ENCODE measurements around the gene SHROOM3.

The SHROOM3 gene

DNA sequence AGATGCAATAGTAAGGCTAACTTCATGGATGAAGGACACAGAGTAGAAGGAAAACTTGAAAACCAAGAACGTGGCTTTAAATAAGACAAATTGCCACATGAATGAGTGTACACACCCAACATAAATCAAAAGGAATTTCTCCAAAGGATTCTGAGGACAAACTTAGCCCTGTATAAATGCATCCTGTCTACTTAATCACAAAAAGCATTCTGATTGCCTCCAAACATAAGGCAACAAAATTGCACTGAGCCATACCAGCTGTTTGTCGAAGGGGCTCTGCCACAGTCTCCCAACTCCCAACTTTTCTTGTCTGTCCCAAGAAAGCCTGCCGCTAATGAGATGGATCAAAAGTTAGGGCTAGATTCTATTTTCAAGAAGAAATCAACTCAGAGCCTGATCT lies 268.6 kb downstream of the SHROOM3 start:
- no peak overlapping the region for H3K4me3 ChIP-seq (ENCODE audit: insufficient read depth, low read length, poor library complexity, severe bottlenecking)
- H3K27ac ChIP-seq (ENCODE audit: low read depth, low read length), result no peak overlapping the region
- H3K36me3 ChIP-seq (ENCODE audit: low read length), result no peaks in the 10 kb centered on the region
- no peaks in the 10 kb centered on the region for H3K9me2 ChIP-seq (replicated peaks; ENCODE audit: insufficient read depth, low read length)
- TF ChIP-seq, protein P1, sequence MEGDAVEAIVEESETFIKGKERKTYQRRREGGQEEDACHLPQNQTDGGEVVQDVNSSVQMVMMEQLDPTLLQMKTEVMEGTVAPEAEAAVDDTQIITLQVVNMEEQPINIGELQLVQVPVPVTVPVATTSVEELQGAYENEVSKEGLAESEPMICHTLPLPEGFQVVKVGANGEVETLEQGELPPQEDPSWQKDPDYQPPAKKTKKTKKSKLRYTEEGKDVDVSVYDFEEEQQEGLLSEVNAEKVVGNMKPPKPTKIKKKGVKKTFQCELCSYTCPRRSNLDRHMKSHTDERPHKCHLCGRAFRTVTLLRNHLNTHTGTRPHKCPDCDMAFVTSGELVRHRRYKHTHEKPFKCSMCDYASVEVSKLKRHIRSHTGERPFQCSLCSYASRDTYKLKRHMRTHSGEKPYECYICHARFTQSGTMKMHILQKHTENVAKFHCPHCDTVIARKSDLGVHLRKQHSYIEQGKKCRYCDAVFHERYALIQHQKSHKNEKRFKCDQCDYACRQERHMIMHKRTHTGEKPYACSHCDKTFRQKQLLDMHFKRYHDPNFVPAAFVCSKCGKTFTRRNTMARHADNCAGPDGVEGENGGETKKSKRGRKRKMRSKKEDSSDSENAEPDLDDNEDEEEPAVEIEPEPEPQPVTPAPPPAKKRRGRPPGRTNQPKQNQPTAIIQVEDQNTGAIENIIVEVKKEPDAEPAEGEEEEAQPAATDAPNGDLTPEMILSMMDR (IDR thresholded peaks at IDR 0.05; ENCODE audit: insufficient read depth, low read length, poor library complexity, severe bottlenecking), result no peak
- no peak for TF ChIP-seq EZH2phosphoT487 (conservative IDR thresholded peaks at IDR 0.05; ENCODE audit: low read length)
- no peaks in the 10 kb centered on the region for H3K27me3 ChIP-seq (ENCODE audit: low read length)
- H3K79me2 ChIP-seq (ENCODE audit: insufficient read depth, low read length), result no peaks in the 10 kb centered on the region
- no peaks in the 10 kb centered on the region for H3K9me3 ChIP-seq (ENCODE audit: insufficient read depth, low read length)
- H3K4me2 ChIP-seq (ENCODE audit: low read depth, low read length, poor library complexity, severe bottlenecking), result no peak overlapping the region
- H3F3A ChIP-seq (ENCODE audit: insufficient read depth), result no peaks in the 10 kb centered on the region
- no peaks in the 10 kb centered on the region for H4K20me1 ChIP-seq (ENCODE audit: low read depth, low read length)
- H2AFZ ChIP-seq (ENCODE audit: low read depth, low read length, severe bottlenecking), result no peak overlapping the region
- H3K9ac ChIP-seq (ENCODE audit: low read length), result no peak overlapping the region

DNA sequence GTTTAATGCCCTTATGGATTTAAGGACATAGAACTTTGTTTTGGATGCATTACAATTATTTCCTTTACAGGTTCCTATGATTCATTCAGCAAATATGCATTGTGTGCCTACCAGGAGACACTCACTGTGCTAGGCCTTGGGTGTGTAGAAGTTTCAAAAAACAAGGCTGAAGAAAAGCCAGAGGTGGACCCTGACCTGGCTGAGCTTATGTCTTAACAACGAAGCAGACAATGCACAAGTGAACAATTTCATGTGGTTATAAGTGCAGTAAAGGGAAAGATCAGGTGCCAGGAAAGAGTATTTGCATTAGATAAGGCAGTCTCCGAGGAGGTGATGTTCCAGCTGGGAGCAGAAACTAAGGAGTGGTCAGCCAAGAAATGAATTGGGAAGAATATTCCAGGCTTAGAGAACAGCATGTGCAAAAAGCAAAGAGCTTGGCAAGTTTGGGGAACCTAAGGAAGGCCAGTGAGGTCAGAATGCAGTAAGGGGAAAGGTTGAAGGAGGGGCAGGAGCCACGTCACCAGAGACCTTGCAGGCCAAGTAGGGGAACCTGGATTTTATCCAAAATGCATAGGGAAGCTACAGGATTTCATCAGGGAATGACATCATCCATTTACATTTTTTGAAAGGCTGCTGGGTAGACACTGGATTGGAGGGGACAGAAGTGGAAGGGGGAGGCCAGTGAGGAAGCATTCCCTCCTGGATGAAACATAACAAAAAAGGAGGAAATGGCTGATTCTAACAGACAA lies 269.3 kb downstream of the SHROOM3 start:
- H3K9me3 ChIP-seq (ENCODE audit: insufficient read depth, low read length), result no peaks in the 10 kb centered on the region
- no peaks in the 10 kb centered on the region for H3K36me3 ChIP-seq (ENCODE audit: low read length)
- no peaks in the 10 kb centered on the region for H3K79me2 ChIP-seq (ENCODE audit: insufficient read depth, low read length)
- no peaks in the 10 kb centered on the region for H3K27me3 ChIP-seq (ENCODE audit: low read length)
- no peaks in the 10 kb centered on the region for H3F3A ChIP-seq (ENCODE audit: insufficient read depth)
- H3K9me2 ChIP-seq (replicated peaks; ENCODE audit: insufficient read depth, low read length), result no peaks in the 10 kb centered on the region
- H3K9ac ChIP-seq (ENCODE audit: low read length), result no peak overlapping the region
- H3K27ac ChIP-seq (ENCODE audit: low read depth, low read length), result no peak overlapping the region
- no peak overlapping the region for H2AFZ ChIP-seq (ENCODE audit: low read depth, low read length, severe bottlenecking)
- no peak overlapping the region for H3K4me2 ChIP-seq (ENCODE audit: low read depth, low read length, poor library complexity, severe bottlenecking)
- H4K20me1 ChIP-seq (ENCODE audit: low read depth, low read length), result no peaks in the 10 kb centered on the region
- no peak for TF ChIP-seq EZH2phosphoT487 (conservative IDR thresholded peaks at IDR 0.05; ENCODE audit: low read length)
- TF ChIP-seq, protein P1 (IDR thresholded peaks at IDR 0.05; ENCODE audit: insufficient read depth, low read length, poor library complexity, severe bottlenecking), result no peak
- no peak overlapping the region for H3K4me3 ChIP-seq (ENCODE audit: insufficient read depth, low read length, poor library complexity, severe bottlenecking)

DNA sequence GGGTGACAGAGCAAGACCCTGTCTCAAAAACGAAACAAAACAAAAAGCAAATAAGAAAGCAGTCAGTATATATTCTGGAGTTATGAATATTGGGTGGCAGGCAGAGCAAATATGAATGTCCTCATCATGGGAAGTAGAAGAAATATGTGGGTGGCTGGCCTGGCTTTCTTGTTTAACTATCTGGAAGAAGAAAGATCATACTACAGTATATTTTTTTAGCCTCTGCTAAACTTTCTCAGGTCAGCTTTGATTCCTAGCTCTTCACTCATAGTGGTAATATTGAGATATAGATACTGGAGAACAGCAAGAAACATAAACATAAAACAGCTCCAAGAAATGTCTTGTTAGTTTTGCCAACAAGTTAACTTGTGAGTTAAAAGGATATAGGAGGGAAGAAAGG lies 270.4 kb downstream of the SHROOM3 start:
- H3K27ac ChIP-seq (ENCODE audit: low read depth, low read length), result no peak overlapping the region
- no peaks in the 10 kb centered on the region for H3K9me2 ChIP-seq (replicated peaks; ENCODE audit: insufficient read depth, low read length)
- no peaks in the 10 kb centered on the region for H3K36me3 ChIP-seq (ENCODE audit: low read length)
- TF ChIP-seq EZH2phosphoT487 (conservative IDR thresholded peaks at IDR 0.05; ENCODE audit: low read length), result no peak
- TF ChIP-seq, protein P1 (IDR thresholded peaks at IDR 0.05; ENCODE audit: insufficient read depth, low read length, poor library complexity, severe bottlenecking), result no peak
- no peak overlapping the region for H3K4me2 ChIP-seq (ENCODE audit: low read depth, low read length, poor library complexity, severe bottlenecking)
- no peaks in the 10 kb centered on the region for H3K79me2 ChIP-seq (ENCODE audit: insufficient read depth, low read length)
- H3K9me3 ChIP-seq (ENCODE audit: insufficient read depth, low read length), result no peaks in the 10 kb centered on the region
- H3F3A ChIP-seq (ENCODE audit: insufficient read depth), result no peaks in the 10 kb centered on the region
- H4K20me1 ChIP-seq (ENCODE audit: low read depth, low read length), result no peaks in the 10 kb centered on the region
- H3K27me3 ChIP-seq (ENCODE audit: low read length), result no peaks in the 10 kb centered on the region
- H3K4me3 ChIP-seq (ENCODE audit: insufficient read depth, low read length, poor library complexity, severe bottlenecking), result no peak overlapping the region
- H2AFZ ChIP-seq (ENCODE audit: low read depth, low read length, severe bottlenecking), result no peak overlapping the region
- H3K9ac ChIP-seq (ENCODE audit: low read length), result no peak overlapping the region
